ENCODE data around the gene IGSF9B. TPM values are rescaled to one million over a fixed set of nuclear protein-coding genes. Genes with fewer than 3 reads are reported as not detected.

The IGSF9B gene
- total and polyA plus RNA-seq, 2 experiments from 2014 or later = 0.30 to 0.65 TPM

DNA sequence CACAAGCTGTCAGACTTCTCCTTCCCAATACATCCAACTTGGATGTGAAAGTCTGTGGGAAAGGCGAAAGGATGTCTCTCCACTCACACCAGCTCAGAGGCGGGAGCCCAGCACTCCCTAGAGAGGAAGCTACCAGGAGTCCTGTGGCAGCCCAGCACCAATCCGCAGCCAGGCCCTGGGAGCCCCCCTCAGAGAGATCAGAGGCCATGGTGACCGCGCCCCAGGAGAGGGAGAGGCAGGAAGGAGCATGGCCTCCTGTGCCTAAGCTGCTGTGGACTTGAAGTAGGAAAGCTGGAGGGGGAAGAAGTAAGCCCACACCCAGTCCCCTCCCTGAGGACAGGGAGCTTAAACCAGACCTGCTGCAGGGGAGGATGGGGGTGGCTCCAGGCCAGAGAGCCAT, 24.4 kb upstream of the IGSF9B start:
- Histone ChIP-seq H2AFZ (no peak overlapping the region), H4K20me1 (ENCODE audit: insufficient read depth, poor library complexity, severe bottlenecking) (no peaks in the 10 kb centered on the region)
- 81% methylated on average over 5 of the region's 5 CpGs for WGBS (ENCODE audit: low lambda C conversion rate, missing lambda C conversion rate)

GRCh38 chr11:133980665-133981064, 23.9 kb upstream of the IGSF9B start:
- peaks cover 13% of the 10 kb centered on the region for H3K27me3 ChIP-seq
- no peak for DNase-seq (ENCODE audit: low spot score)
- no peaks in the 10 kb centered on the region for H3K9me2 ChIP-seq (replicated peaks; ENCODE audit: insufficient read depth)
- WGBS (ENCODE audit: low lambda C conversion rate, missing lambda C conversion rate) = 81% methylated on average over 7 of the region's 9 CpGs
- TF ChIP-seq EZH2 (IDR thresholded peaks at IDR 0.05; ENCODE audit: borderline replicate concordance) = no peak
- TF ChIP-seq, protein P1, sequence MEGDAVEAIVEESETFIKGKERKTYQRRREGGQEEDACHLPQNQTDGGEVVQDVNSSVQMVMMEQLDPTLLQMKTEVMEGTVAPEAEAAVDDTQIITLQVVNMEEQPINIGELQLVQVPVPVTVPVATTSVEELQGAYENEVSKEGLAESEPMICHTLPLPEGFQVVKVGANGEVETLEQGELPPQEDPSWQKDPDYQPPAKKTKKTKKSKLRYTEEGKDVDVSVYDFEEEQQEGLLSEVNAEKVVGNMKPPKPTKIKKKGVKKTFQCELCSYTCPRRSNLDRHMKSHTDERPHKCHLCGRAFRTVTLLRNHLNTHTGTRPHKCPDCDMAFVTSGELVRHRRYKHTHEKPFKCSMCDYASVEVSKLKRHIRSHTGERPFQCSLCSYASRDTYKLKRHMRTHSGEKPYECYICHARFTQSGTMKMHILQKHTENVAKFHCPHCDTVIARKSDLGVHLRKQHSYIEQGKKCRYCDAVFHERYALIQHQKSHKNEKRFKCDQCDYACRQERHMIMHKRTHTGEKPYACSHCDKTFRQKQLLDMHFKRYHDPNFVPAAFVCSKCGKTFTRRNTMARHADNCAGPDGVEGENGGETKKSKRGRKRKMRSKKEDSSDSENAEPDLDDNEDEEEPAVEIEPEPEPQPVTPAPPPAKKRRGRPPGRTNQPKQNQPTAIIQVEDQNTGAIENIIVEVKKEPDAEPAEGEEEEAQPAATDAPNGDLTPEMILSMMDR (IDR thresholded peaks at IDR 0.05; ENCODE audit: poor library complexity) = no peak
- TF ChIP-seq EZH2phosphoT487 (IDR thresholded peaks at IDR 0.05; ENCODE audit: low read depth, severe bottlenecking, unreplicated experiment) = no peak
- no peaks in the 10 kb centered on the region for H3K36me3 ChIP-seq (replicated peaks; ENCODE audit: insufficient read depth, low read depth)
- H3K4me1 ChIP-seq (ENCODE audit: insufficient read depth) = no peaks in the 10 kb centered on the region
- no peak overlapping the region for H3K4me3 ChIP-seq
- no peaks in the 10 kb centered on the region for H3K9me3 ChIP-seq (ENCODE audit: low read depth)
- H3K79me2 ChIP-seq = no peaks in the 10 kb centered on the region
- no peak overlapping the region for H2AFZ ChIP-seq
- H4K20me1 ChIP-seq (ENCODE audit: insufficient read depth, poor library complexity, severe bottlenecking) = no peaks in the 10 kb centered on the region
- H3K27ac ChIP-seq = no peak overlapping the region
- no peak overlapping the region for H3K4me2 ChIP-seq

More for the DNA sequence above, 24.4 kb upstream of the IGSF9B start:
- Histone ChIP-seq H3K4me2 (no peak overlapping the region), H3K9me2 (replicated peaks; ENCODE audit: insufficient read depth) (no peaks in the 10 kb centered on the region), H3K36me3 (replicated peaks; ENCODE audit: insufficient read depth, low read depth) (no peaks in the 10 kb centered on the region), H3K79me2 (no peaks in the 10 kb centered on the region), H3K27ac (no peak overlapping the region), H3K9me3 (ENCODE audit: low read depth) (no peaks in the 10 kb centered on the region), H3K4me1 (ENCODE audit: insufficient read depth) (no peaks in the 10 kb centered on the region), H3K4me3 (no peak overlapping the region), H3K27me3 (peaks cover 9% of the 10 kb centered on the region)
- no peak for DNase-seq (ENCODE audit: low spot score)
- TF ChIP-seq EZH2 (IDR thresholded peaks at IDR 0.05; ENCODE audit: borderline replicate concordance) = no peak
- TF ChIP-seq, protein P1 (IDR thresholded peaks at IDR 0.05; ENCODE audit: poor library complexity) = no peak

- Histone ChIP-seq H3K79me2 (no peaks in the 10 kb centered on the region), H2AFZ (no peak overlapping the region), H4K20me1 (ENCODE audit: insufficient read depth, poor library complexity, severe bottlenecking) (no peaks in the 10 kb centered on the region), H3K27ac (no peak overlapping the region), H3K27me3 (peaks cover 29% of the 10 kb centered on the region), H3K4me3 (no peak overlapping the region), H3K4me1 (ENCODE audit: insufficient read depth) (no peaks in the 10 kb centered on the region), H3K36me3 (replicated peaks; ENCODE audit: insufficient read depth, low read depth) (no peaks in the 10 kb centered on the region), H3K9me2 (replicated peaks; ENCODE audit: insufficient read depth) (no peaks in the 10 kb centered on the region), H3K4me2 (no peak overlapping the region), H3K9me3 (ENCODE audit: low read depth) (no peaks in the 10 kb centered on the region)
- 85% methylated on average over 2 of the region's 2 CpGs for WGBS (ENCODE audit: low lambda C conversion rate, missing lambda C conversion rate)
- TF ChIP-seq EZH2 (IDR thresholded peaks at IDR 0.05; ENCODE audit: borderline replicate concordance) (no peak), EZH2phosphoT487 (IDR thresholded peaks at IDR 0.05; ENCODE audit: low read depth, severe bottlenecking, unreplicated experiment) (no peak)
- TF ChIP-seq, protein P1 (IDR thresholded peaks at IDR 0.05; ENCODE audit: poor library complexity) = no peak
- no peak for DNase-seq (ENCODE audit: low spot score)
Observed at GRCh38 chr11:133978794-133979193, 22.0 kb upstream of the IGSF9B start.
